Activated gamma-delta T cell treated with anti-CD3 and anti-CD28 coated beads, Interleukin-2, amount 50 U/mL, for 16 hours (primary cell): Measurements from ENCODE around the gene DDRGK1.
"Not testable (repeated sequence)": the region's sequence is repeated elsewhere in the genome, so short reads cannot be mapped to it uniquely, and the experiment has no call there.

Experiments used
- DNase-seq: peaks from one replicate; pipeline ENCODE4 v3.0.0-alpha.2; 2020; ENCODE audit warnings: low read depth

Gene DDRGK1

GRCh38 chr20:3183896-3184612 lies 20.4 kb downstream of the DDRGK1 start:
- DNase-seq: no peak

- not testable (repeated sequence) for DNase-seq
These were observed 22.1 kb downstream of the DDRGK1 start for GRCh38 chr20:3182429-3182828.

- no peak for DNase-seq
These were observed 23.2 kb downstream of the DDRGK1 start for GRCh38 chr20:3181270-3181669.

DNA sequence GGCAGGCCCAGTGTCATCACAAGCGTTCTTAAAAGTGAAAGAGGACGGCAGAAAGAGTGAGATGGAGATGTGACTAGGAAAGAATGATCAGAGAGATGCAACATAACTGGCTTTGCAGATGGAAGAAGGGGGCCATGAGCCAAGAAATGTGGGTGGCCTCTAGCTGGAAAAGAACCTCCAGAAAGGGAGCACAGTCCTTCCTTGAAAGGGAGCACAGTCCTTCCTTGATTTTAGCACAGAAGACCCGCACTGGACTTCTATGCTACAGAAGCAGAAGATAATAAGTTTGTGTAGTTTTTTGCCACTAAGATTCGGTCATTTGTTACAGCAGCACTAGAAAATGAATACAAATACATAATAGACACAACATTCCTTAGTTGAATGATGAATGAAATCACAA lies 24.2 kb downstream of the DDRGK1 start:
- no peak for DNase-seq

- no peak for DNase-seq
These were observed 26.6 kb downstream of the DDRGK1 start for GRCh38 chr20:3177746-3178485.

DNA sequence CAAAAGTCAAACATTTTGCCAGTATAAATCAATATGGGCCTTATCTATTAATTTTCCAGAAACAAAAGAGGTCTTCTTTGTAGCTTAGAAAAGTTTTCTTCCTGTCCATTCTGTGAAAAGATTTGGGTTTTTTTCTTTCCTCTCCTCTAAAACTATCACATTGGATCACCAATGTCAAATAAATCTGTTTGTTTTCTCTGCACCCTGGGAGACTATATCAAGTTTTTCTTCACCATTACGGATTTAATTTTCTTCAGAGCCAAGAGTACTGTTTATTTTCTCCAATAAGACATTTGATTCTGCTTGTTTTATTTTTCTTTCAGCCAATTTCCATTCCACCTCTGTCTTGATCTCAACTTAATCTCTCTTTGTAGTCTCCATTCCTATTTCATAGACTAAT lies 29.2 kb downstream of the DDRGK1 start:
- no peak for DNase-seq

DNA sequence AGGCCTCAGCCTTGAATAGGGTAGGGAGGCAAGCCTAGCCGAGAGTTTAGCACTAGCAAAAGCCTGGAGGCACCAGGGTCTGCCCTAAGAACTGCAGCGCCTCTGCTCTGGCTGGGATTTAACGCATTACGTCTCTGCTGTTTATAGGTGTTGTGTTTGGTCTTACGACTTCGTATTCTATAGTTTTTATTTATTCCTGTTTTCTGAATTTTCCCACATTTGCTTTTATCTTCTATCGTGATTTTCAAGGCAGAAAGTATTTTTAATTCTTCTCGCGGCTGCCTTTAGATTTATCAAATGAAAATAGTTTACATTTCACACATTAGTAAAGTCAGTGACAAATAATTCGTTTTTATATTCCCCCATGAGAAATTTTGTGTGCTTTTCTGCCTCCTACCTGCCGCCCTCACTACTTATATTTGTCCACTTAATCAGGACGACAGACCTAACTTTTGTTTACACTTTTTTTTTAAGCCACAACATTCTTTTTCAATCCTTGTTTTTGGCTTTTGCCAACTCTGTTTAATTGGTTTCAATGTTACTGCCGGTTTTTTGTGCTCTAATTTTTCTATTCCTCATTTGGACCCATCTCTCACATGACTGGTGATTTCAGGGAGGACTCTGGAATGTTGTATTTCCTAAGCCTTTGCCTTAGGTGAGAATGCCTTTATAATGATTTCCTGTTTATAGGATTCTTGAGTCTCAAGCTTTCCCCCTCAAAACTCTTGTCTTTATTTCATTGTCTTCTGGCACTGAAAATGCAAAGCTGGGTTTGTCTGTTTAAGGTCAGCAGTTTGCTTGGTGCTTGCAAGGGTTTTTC lies 29.8 kb downstream of the DDRGK1 start:
- DNase-seq: no peak

DNA sequence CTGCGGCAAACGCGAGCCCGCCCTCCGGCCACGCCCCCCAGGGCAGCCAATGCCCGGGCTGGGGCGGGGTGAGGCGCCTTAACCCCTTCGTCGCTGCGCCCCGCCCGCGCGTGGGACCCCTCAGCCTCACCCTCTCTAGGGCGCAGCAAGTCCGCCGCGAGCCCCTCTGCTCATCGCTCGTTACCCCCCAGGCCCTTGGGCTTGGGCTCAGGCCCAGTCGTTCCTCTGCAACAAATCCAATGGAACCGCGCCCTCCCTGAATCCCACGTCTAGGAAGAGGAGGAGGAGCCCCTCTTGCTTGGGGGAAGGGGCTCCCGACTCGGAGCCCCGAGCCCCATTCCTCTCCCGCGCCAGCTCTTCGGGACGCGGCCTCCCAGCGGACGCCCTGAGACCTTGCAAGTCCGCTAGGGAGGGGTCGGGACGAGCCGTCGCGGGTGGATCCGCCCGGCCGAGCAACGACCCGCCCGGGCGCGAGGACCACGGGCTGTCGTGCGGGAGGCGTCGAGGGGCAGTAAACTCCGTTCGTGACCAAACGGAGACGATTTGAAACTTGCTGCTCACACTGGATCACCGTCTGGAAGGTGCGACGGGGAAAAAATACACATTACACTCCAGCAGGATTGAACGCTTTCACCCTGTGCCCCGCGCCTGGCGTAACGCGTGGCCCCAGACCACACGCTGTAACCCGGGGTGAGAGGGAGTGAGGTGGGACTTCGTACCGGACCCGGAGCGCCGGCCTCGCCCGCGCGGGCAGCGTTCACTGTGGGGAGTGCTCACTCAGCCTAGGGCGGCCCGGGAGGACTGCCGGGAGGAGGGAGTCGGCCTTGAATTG lies 30.7 kb downstream of the DDRGK1 start:
- DNase-seq: peak; percentile 84

- DNase-seq: peak; percentile 74
These were observed 31.4 kb downstream of the DDRGK1 start, which contains the start of gene LZTS3 for GRCh38 chr20:3172933-3173609. Gene LZTS3 (minus strand): TSS chr20:3173549. CDS start chr20:3167163, 6,386 bp downstream.

GRCh38 chr20:3172126-3172932 lies 32.2 kb downstream of the DDRGK1 start:
- DNase-seq: no peak

GRCh38 chr20:3171391-3172125 lies 32.9 kb downstream of the DDRGK1 start:
- DNase-seq: no peak

DNA sequence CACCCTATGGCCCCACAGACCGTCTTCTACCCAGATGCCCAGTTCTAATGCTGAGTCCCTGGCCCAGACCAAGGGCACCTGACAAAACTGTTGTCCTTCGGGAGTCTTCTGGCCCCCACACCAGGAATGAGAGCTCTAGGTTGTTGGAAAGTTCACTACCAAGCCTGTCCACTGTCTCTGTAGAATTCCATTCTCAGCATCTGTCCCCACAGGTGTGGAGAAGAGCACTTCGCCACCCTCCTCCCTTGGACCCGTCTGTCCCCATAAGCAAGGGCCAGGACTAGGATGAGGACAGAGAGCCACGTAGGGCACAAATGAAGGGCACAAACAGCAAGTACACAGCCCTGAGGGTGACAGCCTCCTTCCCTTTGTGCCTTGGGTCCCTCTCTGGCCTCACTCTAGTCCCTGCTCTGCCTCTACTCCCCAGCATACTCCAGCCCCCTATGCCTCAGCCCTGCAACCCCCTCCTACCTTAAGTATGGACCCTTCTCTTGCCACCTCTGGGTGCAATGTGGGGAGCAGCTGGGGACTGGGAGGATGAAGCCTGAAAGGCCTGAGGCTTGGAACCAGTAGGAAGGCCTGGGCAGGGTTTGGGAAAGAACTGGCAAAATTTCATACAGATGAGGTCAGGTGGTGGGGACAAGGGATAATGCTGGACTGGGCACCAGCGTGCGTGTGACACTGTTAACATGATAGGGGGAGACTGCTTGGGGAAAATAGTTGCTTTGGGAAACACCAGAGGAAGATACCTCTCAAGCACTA lies 35.5 kb downstream of the DDRGK1 start:
- no peak for DNase-seq

GRCh38 chr20:3168079-3168828 lies 36.2 kb downstream of the DDRGK1 start:
- no peak for DNase-seq

DNA sequence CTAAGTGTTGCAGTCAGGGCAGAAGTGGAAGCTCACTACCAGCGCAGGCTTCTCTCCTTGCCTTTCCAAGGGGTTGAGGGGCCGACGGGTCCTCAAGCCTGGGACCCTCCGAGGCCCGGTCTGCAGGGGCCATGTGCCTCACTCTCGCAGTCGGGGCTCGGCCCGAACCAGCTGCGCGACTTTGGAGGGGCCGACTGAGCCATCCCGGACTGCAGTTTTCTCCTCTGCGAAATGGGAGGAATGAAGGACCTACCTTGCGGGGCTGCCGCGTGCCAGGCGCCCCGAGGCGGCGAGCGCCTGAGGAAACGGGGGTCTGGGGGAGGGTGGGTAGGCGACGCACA lies 36.8 kb downstream of the DDRGK1 start:
- DNase-seq: no peak

DNA sequence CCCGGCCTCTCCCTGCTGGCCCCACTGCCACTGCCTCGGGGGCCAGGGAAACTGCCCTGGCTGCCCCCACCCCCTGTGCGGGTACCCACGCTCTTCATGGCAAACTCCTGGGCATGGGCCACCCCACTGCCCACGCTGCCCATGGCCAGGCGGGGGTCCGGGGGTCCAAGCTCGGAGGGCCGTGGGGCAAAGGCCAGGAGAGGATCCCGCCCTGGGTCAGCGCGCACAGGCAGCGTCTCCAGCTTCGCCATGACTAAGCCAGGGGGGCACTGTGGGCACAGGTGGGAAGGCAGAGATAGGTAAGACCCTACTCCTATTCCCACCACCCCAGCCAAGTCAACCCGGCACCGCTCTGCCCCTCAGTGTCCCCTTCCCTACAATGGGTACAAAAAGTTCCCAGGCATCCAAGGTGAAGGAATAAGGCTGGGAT lies 37.6 kb downstream of the DDRGK1 start:
- DNase-seq: no peak

GRCh38 chr20:3166338-3166912 lies 38.1 kb downstream of the DDRGK1 start:
- no peak for DNase-seq

DNA sequence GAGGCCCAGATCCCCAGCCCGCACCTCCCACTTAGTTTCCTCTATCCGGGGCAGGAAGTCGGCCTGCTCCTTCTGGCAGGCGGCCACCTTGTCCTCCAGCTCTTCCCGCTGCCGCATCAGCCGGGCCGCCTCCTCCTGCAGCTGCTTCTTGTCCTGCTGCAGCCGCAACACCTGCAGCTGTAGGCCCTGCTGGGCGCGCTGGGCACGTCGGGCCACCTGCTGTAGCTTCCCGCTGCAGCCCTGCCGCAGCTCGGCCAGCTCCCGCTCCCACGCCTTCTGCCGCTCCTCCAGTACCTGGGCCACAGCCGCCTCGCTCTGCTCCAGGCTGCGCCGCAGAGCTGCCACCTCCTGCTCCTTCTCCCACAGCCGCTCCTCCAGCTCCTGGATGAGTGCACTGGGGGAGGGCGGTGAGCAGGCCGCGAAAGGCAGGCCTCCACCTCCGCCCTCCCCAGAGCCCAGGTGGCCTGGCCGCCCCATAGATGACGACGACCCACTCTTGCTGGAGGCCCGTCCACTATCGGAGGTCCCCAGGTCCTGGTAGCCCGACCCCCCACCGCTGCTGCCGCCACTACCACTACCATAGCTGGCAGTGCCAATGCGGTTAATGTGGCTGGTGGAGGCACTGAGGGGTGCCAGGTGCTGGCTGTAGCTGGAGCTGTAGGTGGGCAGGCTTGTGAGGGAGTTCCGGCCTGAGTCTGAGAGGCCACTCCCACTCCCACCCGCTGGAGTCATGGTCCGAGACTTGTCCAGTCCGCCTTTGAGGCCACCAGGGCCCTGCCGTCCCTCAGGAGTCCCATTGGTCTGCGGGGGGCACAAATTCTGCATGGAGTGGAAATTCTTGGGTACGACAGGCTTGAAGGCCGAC lies 38.8 kb downstream of the DDRGK1 start:
- DNase-seq: no peak
